Fibroblast of skin of right biceps (primary cell): ENCODE data around the gene ZNF335.

Experiments used
- DNase-seq: peaks from one replicate; pipeline ENCODE4 v3.0.0-alpha.2; 2013

The ZNF335 gene

DNA sequence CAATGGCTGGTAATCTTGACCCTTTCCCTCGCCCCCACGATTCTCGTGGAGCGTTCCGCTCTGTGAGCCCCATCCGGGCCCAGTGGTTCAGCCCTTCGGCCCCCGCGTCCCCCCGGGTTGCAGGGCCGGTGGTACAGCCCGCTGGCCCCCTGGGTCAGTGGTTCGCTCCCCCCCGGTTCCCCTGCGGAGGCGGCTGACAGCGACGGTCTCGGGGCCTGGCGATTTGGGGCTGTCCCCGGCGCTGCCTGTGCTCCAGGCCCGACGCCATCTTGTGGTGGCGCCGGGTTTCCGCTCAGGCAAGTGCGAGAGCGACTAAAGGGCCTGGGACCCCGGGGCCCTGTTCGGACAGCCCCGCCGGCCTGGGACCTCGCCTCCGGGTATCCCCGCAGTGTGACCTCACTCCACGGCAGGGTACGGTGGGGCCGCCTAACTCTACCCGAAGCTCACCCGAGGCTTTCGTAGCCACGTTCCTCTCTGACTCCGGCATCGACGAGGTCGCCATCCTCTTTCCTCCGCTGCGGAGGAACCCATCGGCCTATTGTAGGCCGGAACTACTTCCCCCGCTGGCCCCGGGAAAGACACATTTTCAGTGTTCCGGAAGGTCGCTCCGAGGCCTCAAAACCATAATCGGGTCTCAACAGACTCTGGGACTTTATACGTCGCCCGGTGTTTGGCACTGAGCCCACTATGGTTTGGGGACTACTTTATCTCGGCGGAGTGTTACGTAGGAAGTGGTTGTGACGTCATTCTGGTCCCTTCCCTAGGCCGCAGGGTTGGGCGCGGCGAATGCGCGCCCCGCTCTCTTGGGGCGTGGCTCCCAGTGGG, at the start of gene ZNF335:
ZNF335 (minus strand) TSS at position 529 of the 825 bp plus-strand sequence. CDS start 793 bp downstream, outside the sequence.
- peak; percentile 97 for DNase-seq

GRCh38 chr20:46020555-46020954, 48.6 kb upstream of the ZNF335 start:
- no peak for DNase-seq

DNA sequence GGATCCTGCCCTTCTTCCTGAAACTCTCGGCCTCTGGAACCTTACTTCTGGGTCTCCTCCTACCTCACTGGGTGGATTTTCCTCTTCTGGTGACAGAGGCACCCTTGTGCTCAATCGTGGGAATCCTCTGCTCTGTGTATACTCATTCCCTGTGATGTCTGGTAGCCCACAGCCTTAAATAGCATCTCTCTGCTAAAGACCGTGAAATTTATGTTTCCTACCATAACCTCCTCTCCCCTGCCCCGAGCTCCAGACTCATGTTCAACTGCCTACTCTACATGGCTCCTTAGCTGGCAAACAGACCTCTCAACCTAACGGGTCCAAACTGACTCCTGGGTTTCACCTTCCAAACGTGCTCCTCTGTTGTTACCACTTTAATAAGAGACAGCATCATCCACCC, 46.6 kb upstream of the ZNF335 start:
- no peak for DNase-seq

DNA sequence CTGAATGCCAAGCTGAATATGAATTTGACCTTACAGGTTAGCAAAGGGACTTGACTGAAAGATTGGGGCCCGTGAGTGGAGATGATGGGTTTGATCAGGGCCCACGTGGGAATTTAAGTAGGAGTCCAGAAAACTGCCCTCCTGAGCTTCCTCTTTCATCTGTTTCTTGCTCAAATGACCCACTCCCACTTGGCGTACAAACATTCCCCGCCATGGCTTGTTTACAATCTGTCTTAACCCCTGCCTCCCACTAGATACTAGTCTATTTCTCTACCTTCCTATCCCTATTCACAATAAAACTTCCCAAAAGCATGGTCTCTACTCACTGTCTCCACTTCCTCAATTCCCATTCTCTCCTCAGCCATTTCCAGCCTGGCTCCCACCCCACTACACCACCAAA, 46.1 kb upstream of the ZNF335 start:
- DNase-seq, result no peak

DNA sequence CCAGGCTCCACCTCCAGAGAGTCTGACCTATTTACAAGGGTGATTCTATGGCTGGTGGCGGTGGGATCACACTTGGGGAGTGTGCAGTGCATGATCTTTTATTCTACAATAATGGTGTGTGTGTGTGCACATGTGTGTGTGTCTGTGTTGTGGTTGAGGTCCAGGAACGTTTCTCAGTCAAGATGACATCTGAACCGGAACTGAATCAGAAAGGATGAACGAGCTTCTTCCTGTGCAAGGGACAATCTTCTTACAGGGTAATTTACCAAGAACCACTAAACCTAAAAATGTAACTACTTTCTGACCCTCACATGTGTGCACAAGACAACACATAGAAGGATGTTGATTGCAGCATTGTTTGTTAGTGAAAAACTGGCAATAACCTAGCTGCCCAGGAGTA, 45.3 kb upstream of the ZNF335 start:
- DNase-seq, result no peak

- DNase-seq, result no peak
Observed at GRCh38 chr20:46014517-46015396, 42.8 kb upstream of the ZNF335 start.

GRCh38 chr20:46013829-46014516, 42.0 kb upstream of the ZNF335 start:
- DNase-seq, result peak; percentile 28

GRCh38 chr20:46013322-46013828, 41.4 kb upstream of the ZNF335 start:
- no peak for DNase-seq

- DNase-seq, result no peak
Observed at GRCh38 chr20:46012921-46013320, 40.9 kb upstream of the ZNF335 start.

- DNase-seq, result peak; percentile 54
Observed at GRCh38 chr20:46011631-46012482, 39.9 kb upstream of the ZNF335 start.

DNA sequence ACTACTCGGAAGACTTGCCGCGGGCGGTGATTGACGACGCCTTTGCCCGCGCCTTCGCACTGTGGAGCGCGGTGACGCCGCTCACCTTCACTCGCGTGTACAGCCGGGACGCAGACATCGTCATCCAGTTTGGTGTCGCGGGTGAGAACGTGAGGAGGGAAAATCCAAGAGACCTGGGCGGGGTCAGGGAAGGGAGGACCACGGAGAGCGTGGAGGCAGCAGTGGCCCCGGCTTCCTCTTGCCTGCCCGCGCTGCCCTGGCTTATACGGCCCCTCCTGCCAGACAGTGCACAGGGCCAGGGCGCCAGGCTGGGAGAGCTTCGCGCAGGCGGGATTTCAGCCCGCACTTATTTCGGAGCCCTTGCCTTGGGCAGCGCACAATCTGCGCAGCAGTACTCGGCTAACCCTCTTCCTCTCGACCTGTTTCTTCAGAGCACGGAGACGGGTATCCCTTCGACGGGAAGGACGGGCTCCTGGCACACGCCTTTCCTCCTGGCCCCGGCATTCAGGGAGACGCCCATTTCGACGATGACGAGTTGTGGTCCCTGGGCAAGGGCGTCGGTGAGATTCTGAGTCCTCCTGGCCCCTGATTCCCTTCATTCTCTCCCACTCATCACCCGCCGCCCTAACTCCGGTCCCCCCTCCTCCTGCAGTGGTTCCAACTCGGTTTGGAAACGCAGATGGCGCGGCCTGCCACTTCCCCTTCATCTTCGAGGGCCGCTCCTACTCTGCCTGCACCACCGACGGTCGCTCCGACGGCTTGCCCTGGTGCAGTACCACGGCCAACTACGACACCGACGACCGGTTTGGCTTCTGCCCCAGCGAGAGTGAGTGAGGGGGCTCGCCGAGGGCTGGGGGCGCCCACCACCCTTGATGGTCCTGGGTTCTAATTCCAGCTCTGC, 38.7 kb upstream of the ZNF335 start:
- DNase-seq, result no peak

- DNase-seq, result no peak
Observed at GRCh38 chr20:46009816-46010215, 37.8 kb upstream of the ZNF335 start.

DNA sequence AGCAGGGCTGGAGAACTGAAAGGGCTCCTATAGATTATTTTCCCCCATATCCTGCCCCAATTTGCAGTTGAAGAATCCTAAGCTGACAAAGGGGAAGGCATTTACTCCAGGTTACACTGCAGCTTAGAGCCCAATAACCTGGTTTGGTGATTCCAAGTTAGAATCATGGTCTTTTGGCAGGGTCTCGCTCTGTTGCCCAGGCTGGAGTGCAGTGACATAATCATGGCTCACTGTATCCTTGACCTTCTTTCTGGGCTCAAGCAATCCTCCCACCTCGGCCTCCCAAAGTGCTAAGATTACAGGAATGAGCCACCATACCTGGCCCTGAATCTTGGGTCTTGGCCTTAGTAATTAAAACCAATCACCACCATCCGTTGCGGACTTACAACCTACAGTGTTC, 35.7 kb upstream of the ZNF335 start:
- no peak for DNase-seq

DNA sequence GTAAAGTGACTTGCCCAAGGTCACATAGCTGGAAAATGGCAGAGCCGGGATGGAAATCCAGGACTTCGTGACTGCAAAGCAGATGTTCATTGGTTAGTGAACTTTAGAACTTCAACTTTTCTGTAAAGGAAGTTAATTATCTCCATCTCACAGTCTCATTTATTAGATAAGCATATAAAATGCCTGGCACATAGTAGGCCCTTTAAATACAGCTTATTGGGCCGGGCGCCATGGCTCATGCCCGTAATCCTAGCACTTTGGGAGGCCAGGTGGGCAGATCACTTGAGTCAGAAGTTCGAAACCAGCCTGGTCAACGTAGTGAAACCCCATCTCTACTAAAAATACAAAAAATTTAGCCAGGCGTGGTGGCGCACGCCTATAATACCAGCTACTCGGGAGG, 35.0 kb upstream of the ZNF335 start:
- DNase-seq, result no peak

GRCh38 chr20:46006022-46006705, 34.2 kb upstream of the ZNF335 start:
- DNase-seq, result no peak

DNA sequence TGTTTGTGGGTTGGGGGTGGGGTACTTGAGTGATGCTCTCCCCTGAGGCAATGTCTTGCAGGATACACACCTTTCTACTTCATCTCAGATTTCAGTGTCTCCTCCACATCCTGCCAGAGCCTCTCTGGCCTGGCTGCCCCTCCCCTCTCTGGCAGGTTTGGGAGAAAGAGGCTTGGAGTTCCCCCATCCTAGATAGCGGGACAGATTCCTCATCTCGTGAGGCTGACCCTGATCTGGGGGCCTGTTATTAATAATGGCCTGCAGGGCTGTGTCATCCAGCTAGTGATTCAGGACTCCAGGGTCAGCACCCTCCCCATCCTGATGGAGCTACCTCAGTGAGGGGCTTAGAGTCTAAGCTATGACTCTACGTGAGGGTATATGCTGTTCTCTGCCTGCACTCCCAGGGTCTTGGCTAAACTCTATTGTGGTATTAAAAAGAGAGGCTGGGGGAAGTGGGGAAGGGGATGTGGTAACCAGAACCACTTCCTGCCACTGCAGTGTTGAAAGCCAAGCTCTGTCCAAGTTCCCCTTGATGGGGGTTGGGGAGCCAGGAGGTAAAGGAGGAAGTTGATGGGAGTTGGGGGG, 33.0 kb upstream of the ZNF335 start:
- DNase-seq, result no peak

DNA sequence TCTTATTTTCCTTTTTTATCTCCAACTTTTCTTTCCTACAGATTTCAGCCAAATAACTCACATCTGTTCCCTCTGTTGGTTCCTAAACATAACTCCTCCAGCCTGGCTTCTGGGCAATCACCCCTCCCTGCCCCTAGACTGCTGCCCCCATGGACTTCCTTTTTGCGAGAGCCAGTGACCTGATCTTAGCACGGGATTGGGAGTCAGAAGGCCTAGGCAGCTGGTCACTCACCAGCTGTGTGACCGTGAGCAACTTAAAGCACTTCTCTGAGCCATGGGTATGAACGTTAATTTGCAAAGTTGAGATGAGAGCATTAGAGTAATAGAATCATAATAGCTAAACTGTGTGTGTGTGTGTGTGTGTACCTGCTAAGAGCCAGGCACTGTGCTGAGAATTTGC, 32.2 kb upstream of the ZNF335 start:
- DNase-seq, result no peak

DNA sequence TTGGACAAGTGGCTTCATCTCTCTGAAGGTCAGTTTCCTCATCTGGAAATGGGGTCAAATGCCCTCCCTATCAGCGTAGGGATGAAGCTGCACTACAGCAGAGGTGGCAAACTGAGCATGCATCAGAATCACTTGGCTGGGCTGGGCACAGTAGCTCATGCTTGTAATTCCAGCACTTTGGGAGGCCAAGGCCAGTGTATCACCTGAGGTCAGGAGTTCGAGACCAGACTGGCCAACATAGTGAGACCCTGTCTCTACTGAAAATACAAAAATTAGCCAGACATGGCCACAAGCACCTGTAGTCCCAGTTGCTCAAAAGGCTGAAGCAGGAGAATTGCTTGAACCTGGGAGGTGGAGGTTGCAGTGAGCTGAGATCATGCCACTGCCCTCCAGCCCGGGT, 30.0 kb upstream of the ZNF335 start:
- DNase-seq, result no peak

DNA sequence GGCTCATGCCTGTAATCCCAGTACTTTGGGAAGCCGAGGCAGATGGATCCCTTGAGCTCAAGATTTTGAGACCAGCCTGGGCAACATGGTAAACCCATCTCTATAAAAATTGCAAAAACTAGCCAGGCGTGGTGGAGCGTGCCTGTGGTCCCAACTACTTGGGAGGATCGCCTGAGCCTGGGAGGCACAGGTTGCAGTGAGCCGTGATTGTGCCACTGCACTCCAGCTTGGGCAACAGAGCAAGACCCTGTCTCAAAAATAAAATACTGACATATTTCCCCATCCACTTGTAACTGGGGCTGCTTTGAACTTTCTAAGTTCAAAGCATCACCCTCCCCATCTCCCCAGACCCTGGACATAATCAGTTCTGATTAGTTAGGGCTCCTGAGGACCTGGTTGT, 29.5 kb upstream of the ZNF335 start:
- DNase-seq, result no peak
